Neuronal stem cell (in vitro differentiated cells): Measurements from ENCODE around the gene TSEN15.

ENCODE experiments used
- DNase-seq: peaks from one replicate; pipeline ENCODE4 v3.0.0-alpha.2; 2013; ENCODE audit warnings: low spot score
- H2AFZ ChIP-seq: one replicate; pipeline ENCODE4 v1.6.1; 2013; ENCODE audit warnings: mild to moderate bottlenecking, low read length, inconsistent platforms
- H2AK5ac ChIP-seq: 2 replicates; pipeline ENCODE4 v1.6.1; 2013; ENCODE audit warnings: low read depth, mild to moderate bottlenecking, inconsistent platforms, low read length, moderate library complexity, mixed read lengths
- H2BK120ac ChIP-seq: 2 replicates; pipeline ENCODE4 v1.6.1; 2013; ENCODE audit warnings: low read depth, mild to moderate bottlenecking, inconsistent platforms, low read length, moderate library complexity, mixed read lengths
- H2BK12ac ChIP-seq: one replicate; pipeline ENCODE4 v1.6.1; 2013; ENCODE audit warnings: low read length, inconsistent platforms
- H2BK15ac ChIP-seq: 2 replicates; pipeline ENCODE4 v1.6.1; 2013; ENCODE audit warnings: mild to moderate bottlenecking, low read length, inconsistent platforms, mixed read lengths
- H2BK5ac ChIP-seq: one replicate; pipeline ENCODE4 v1.6.1; 2013; ENCODE audit warnings: inconsistent platforms, mild to moderate bottlenecking, low read length, moderate library complexity
- H3K14ac ChIP-seq: one replicate; pipeline ENCODE4 v1.6.1; 2013; ENCODE audit warnings: low read length, inconsistent platforms
- H3K18ac ChIP-seq: 2 replicates; pipeline ENCODE4 v1.6.1; 2013; ENCODE audit warnings: low read length, inconsistent platforms
- H3K23ac ChIP-seq: 2 replicates; pipeline ENCODE4 v1.6.1; 2013; ENCODE audit warnings: low read depth, mild to moderate bottlenecking, mixed read lengths, low read length, inconsistent platforms; ENCODE audit not compliant: poor library complexity
- H3K27ac ChIP-seq: replicated peaks from 3 replicates; pipeline ENCODE4 v1.5.1; 2013; ENCODE audit warnings: low read length, inconsistent platforms
- H3K27me3 ChIP-seq, 3 experiments: 2 replicates each; pipeline ENCODE4 v1.6.1; 2013; ENCODE audit warnings: low read length in 3 of 3, mild to moderate bottlenecking in 2 of 3, inconsistent platforms in 1 of 3, low read depth in 1 of 3, mixed read lengths in 1 of 3, moderate library complexity in 1 of 3; ENCODE audit not compliant: control insufficient read depth in 3 of 3, insufficient read depth in 3 of 3
- H3K36me3 ChIP-seq, 2 donors: replicated peaks in 1 of 2; 2 replicates each; pipeline ENCODE4 v1.6.1; 2013; ENCODE audit warnings: low read length in 2 of 2; ENCODE audit not compliant: control insufficient read depth in 2 of 2, insufficient read depth in 2 of 2
- H3K4ac ChIP-seq: 2 replicates; pipeline ENCODE4 v1.6.1; 2013; ENCODE audit warnings: inconsistent platforms, mild to moderate bottlenecking, low read length, moderate library complexity
- H3K4me1 ChIP-seq, 2 donors: 1 replicate in 1 of 2; 2 replicates in 1 of 2; pipeline ENCODE4 v1.6.1; 2013; ENCODE audit warnings: low read length in 2 of 2, low read depth in 1 of 2; ENCODE audit not compliant: control insufficient read depth in 2 of 2, insufficient read depth in 1 of 2
- H3K4me2 ChIP-seq: one replicate; pipeline ENCODE4 v1.6.1; 2013; ENCODE audit warnings: mild to moderate bottlenecking, low read length, inconsistent platforms; ENCODE audit not compliant: insufficient read depth, poor library complexity, severe bottlenecking
- H3K4me3 ChIP-seq, 2 donors: 2 replicates each; pipeline ENCODE4 v1.5.1; 2013; ENCODE audit warnings: low read length in 2 of 2, mild to moderate bottlenecking in 2 of 2, inconsistent platforms in 1 of 2, moderate library complexity in 1 of 2
- H3K79me1 ChIP-seq: one replicate; pipeline ENCODE4 v1.6.1; 2013; ENCODE audit warnings: low read depth, mild to moderate bottlenecking, inconsistent platforms, low read length, moderate library complexity
- H3K9ac ChIP-seq: one replicate; pipeline ENCODE4 v1.6.1; 2013; ENCODE audit warnings: mild to moderate bottlenecking, low read depth, low read length, inconsistent platforms; ENCODE audit not compliant: poor library complexity
- H3K9me3 ChIP-seq, 2 donors: replicated peaks in 1 of 2; 2 replicates each; pipeline versions ENCODE3 to v1.6.1; 2013; ENCODE audit warnings: low read length in 2 of 2, mild to moderate bottlenecking in 2 of 2, inconsistent platforms in 1 of 2, low read depth in 1 of 2, mixed read lengths in 1 of 2, moderate library complexity in 1 of 2; ENCODE audit not compliant: control insufficient read depth in 2 of 2, insufficient read depth in 1 of 2
- H4K8ac ChIP-seq: one replicate; pipeline ENCODE4 v1.6.1; 2013; ENCODE audit warnings: low read depth, mild to moderate bottlenecking, inconsistent platforms, low read length, moderate library complexity
- H4K91ac ChIP-seq: one replicate; pipeline ENCODE4 v1.6.1; 2013; ENCODE audit warnings: low read length, low read depth, mild to moderate bottlenecking, inconsistent platforms; ENCODE audit not compliant: poor library complexity
- WGBS, 2 donors: extraction: QIAGEN DNeasy Blood & Tissue Kit; methylation state at CpG; one replicate each; pipeline ENCODE4 v1.1.7; 2013; ENCODE audit warnings: missing lambda C conversion rate in 2 of 2, mixed read lengths in 1 of 2; ENCODE audit not compliant: insufficient read length in 2 of 2, insufficient replicate concordance in 1 of 2; ENCODE audit errors: extremely low coverage in 2 of 2; 5-methylcytosine and 5-hydroxymethylcytosine counted together

The TSEN15 gene

GRCh38 chr1:184110272-184111204 is 59.0 kb downstream of the TSEN15 start:
- Histone ChIP-seq H3K36me3 (peaks cover 0 to 1% of the 10 kb centered on the region in 2 donors), H4K91ac (no peak overlapping the region), H2BK12ac (no peak overlapping the region), H3K4me1 (peaks cover 0 to 2% of the 10 kb centered on the region in 2 donors), H3K4ac (no peak overlapping the region), H2AFZ (no peak overlapping the region), H3K9me3 (no peaks in the 10 kb centered on the region), H4K8ac (peak overlapping the region; percentile 68), H3K79me1 (no peaks in the 10 kb centered on the region), H2BK120ac (no peak overlapping the region), H2BK5ac (no peak overlapping the region), H2AK5ac (peak overlapping the region; percentile 14), H2BK15ac (no peak overlapping the region), H3K9ac (no peak overlapping the region), H3K27me3 (no peaks in the 10 kb centered on the region), H3K27ac (no peak overlapping the region), H3K4me2 (no peak overlapping the region), H3K14ac (no peak overlapping the region), H3K23ac (peak overlapping the region; percentile 3), H3K18ac (no peak overlapping the region), H3K4me3 (peak overlapping the region in 1 of 2 donors; percentile 65)
- WGBS, 2 donors, result 100% methylated on average over 6 of the region's 11 CpGs; no CpG with 5 or more reads in 1 of the 2 donors
- DNase-seq, result no peak

- Histone ChIP-seq H3K4ac (no peak overlapping the region), H3K14ac (no peak overlapping the region), H3K36me3 (peaks cover 0 to 1% of the 10 kb centered on the region in 2 donors), H3K4me1 (peaks cover 0 to 5% of the 10 kb centered on the region in 2 donors), H4K91ac (no peak overlapping the region), H3K27ac (no peak overlapping the region), H2AK5ac (no peak overlapping the region), H2BK120ac (no peak overlapping the region), H3K4me3 (no peak overlapping the region), H3K23ac (no peak overlapping the region), H2BK12ac (no peak overlapping the region), H4K8ac (no peak overlapping the region), H3K9ac (no peak overlapping the region), H2BK5ac (no peak overlapping the region), H2BK15ac (no peak overlapping the region), H3K4me2 (no peak overlapping the region), H3K18ac (no peak overlapping the region), H3K9me3 (no peaks in the 10 kb centered on the region), H3K79me1 (no peaks in the 10 kb centered on the region), H3K27me3 (no peaks in the 10 kb centered on the region), H2AFZ (no peak overlapping the region)
- no peak for DNase-seq
- WGBS, 2 donors, result no CpG with 5 or more reads among the region's 2 CpGs
Observed at GRCh38 chr1:184112176-184112948, 60.8 kb downstream of the TSEN15 start.

GRCh38 chr1:184113251-184113650 is 61.7 kb downstream of the TSEN15 start:
- no peak overlapping the region for H4K8ac ChIP-seq
- H2BK5ac ChIP-seq, result no peak overlapping the region
- H4K91ac ChIP-seq, result no peak overlapping the region
- H3K14ac ChIP-seq, result no peak overlapping the region
- H3K23ac ChIP-seq, result no peak overlapping the region
- no peaks in the 10 kb centered on the region for H3K27me3 ChIP-seq
- H3K4ac ChIP-seq, result no peak overlapping the region
- no peak overlapping the region for H3K4me2 ChIP-seq
- H3K36me3 ChIP-seq, result peaks cover 0 to 1% of the 10 kb centered on the region in 2 donors
- H2BK12ac ChIP-seq, result no peak overlapping the region
- no peak overlapping the region for H3K27ac ChIP-seq
- peaks cover 0 to 5% of the 10 kb centered on the region in 2 donors for H3K4me1 ChIP-seq
- no peak overlapping the region for H3K9ac ChIP-seq
- no peak overlapping the region for H2BK120ac ChIP-seq
- H2AK5ac ChIP-seq, result no peak overlapping the region
- H2BK15ac ChIP-seq, result no peak overlapping the region
- no peak overlapping the region for H3K4me3 ChIP-seq
- WGBS, 2 donors, result no CpG with 5 or more reads among the region's 1 CpG
- H3K79me1 ChIP-seq, result no peaks in the 10 kb centered on the region
- no peaks in the 10 kb centered on the region for H3K9me3 ChIP-seq
- no peak overlapping the region for H2AFZ ChIP-seq
- H3K18ac ChIP-seq, result no peak overlapping the region
- DNase-seq, result no peak

GRCh38 chr1:184114818-184115398 is 63.4 kb downstream of the TSEN15 start:
- Histone ChIP-seq H3K4me1 (peaks cover 0 to 5% of the 10 kb centered on the region in 2 donors), H3K23ac (no peak overlapping the region), H4K91ac (no peak overlapping the region)

More at GRCh38 chr1:184114818-184115398, 63.4 kb downstream of the TSEN15 start:
- Histone ChIP-seq H2AFZ (no peak overlapping the region), H3K4me2 (no peak overlapping the region), H3K4me3 (no peak overlapping the region), H3K9me3 (no peaks in the 10 kb centered on the region), H3K14ac (no peak overlapping the region), H4K8ac (no peak overlapping the region), H3K36me3 (peaks cover 0 to 1% of the 10 kb centered on the region in 2 donors), H2BK120ac (no peak overlapping the region), H2BK5ac (no peak overlapping the region), H3K18ac (no peak overlapping the region), H2BK12ac (no peak overlapping the region), H2AK5ac (no peak overlapping the region), H2BK15ac (no peak overlapping the region), H3K27ac (no peak overlapping the region), H3K27me3 (no peaks in the 10 kb centered on the region), H3K4ac (no peak overlapping the region), H3K79me1 (no peaks in the 10 kb centered on the region), H3K9ac (no peak overlapping the region)
- no peak for DNase-seq
